Astrocyte (in vitro differentiated cells and primary cell): ENCODE data around the gene ULBP3. TPM values are rescaled to one million over a fixed set of nuclear protein-coding genes. Genes with fewer than 3 reads are reported as not detected.

ENCODE experiments used
- DNase-seq: peaks from one replicate; pipeline ENCODE4 v3.0.0-alpha.2; 2010; ENCODE audit warnings: low read depth
- FAIRE-seq: peaks from 2 replicates; lab custom pipeline; 2011; peaks lifted over from hg19 to GRCh38; lab: Jason Lieb, UNC
- H2AFZ ChIP-seq: 2 replicates; pipeline ENCODE4 v1.6.0; 2012; ENCODE audit warnings: low read depth, low read length, inconsistent platforms
- H3K27ac ChIP-seq: 2 replicates; pipeline ENCODE4 v1.5.1; 2011; ENCODE audit warnings: low read depth, low read length, inconsistent platforms
- H3K27me3 ChIP-seq: 2 replicates; pipeline ENCODE4 v1.6.0; 2011; ENCODE audit warnings: low read length, inconsistent platforms; ENCODE audit not compliant: insufficient read depth
- H3K36me3 ChIP-seq: 2 replicates; pipeline ENCODE4 v1.5.1; 2011; ENCODE audit warnings: low read length, inconsistent platforms; ENCODE audit not compliant: insufficient read depth
- H3K4me1 ChIP-seq: 2 replicates; pipeline ENCODE4 v1.5.1; 2011; ENCODE audit warnings: low read length, inconsistent platforms; ENCODE audit not compliant: insufficient read depth
- H3K4me2 ChIP-seq: 2 replicates; pipeline ENCODE4 v1.6.0; 2012; ENCODE audit warnings: low read length, inconsistent platforms
- H3K4me3 ChIP-seq: 2 replicates; pipeline ENCODE4 v1.5.1; 2011; ENCODE audit warnings: low read depth, mild to moderate bottlenecking, low read length, inconsistent platforms; ENCODE audit not compliant: insufficient read depth
- H3K79me2 ChIP-seq: 2 replicates; pipeline ENCODE4 v1.6.0; 2012; ENCODE audit warnings: mild to moderate bottlenecking, low read length, inconsistent platforms; ENCODE audit not compliant: insufficient read depth
- H3K9ac ChIP-seq: 2 replicates; pipeline ENCODE4 v1.6.0; 2012; ENCODE audit warnings: mild to moderate bottlenecking, low read length, inconsistent platforms
- H3K9me3 ChIP-seq: 2 replicates; pipeline ENCODE4 v1.5.1; 2012; ENCODE audit warnings: low read depth, mild to moderate bottlenecking, low read length, inconsistent platforms; ENCODE audit not compliant: insufficient read depth
- H4K20me1 ChIP-seq: 2 replicates; pipeline ENCODE4 v1.6.0; 2012; ENCODE audit warnings: low read length, inconsistent platforms; ENCODE audit not compliant: insufficient read depth
- H3K27ac Mint-ChIP-seq: one replicate; pipeline ENCODE4 v1.8.0; 2021; ENCODE audit warnings: mild to moderate bottlenecking, mixed read lengths; ENCODE audit not compliant: unreplicated experiment
- H3K27me3 Mint-ChIP-seq: one replicate; pipeline ENCODE4 v1.8.0; 2021; ENCODE audit warnings: low read depth, mixed read lengths; ENCODE audit not compliant: unreplicated experiment
- H3K36me3 Mint-ChIP-seq: one replicate; pipeline ENCODE4 v1.8.0; 2021; ENCODE audit warnings: low read depth, mixed read lengths; ENCODE audit not compliant: unreplicated experiment
- H3K4me1 Mint-ChIP-seq: one replicate; pipeline ENCODE4 v1.8.0; 2021; ENCODE audit warnings: low read depth, mixed read lengths; ENCODE audit not compliant: unreplicated experiment
- H3K4me3 Mint-ChIP-seq: one replicate; pipeline ENCODE4 v1.8.0; 2021; ENCODE audit warnings: mild to moderate bottlenecking, moderate library complexity, mixed read lengths; ENCODE audit not compliant: unreplicated experiment
- H3K9me3 Mint-ChIP-seq: one replicate; pipeline ENCODE4 v1.8.0; 2021; ENCODE audit warnings: mild to moderate bottlenecking, mixed read lengths; ENCODE audit not compliant: unreplicated experiment
- CTCF ChIP-seq: IDR thresholded peaks from 2 replicates; pipeline ENCODE4 v1.5.1; 2011; ENCODE audit warnings: low read depth, mild to moderate bottlenecking, inconsistent platforms, low read length, moderate library complexity; ENCODE audit not compliant: insufficient read depth
- EZH2 ChIP-seq: IDR thresholded peaks from 2 replicates; pipeline ENCODE4 v1.6.1; 2012; ENCODE audit warnings: mild to moderate bottlenecking, low read length, inconsistent platforms; ENCODE audit not compliant: insufficient read depth
- total RNA-seq: library from RNA; stranded (reverse); gene quantifications from 2 replicates; pipeline ENCODE4 v1.2.1, GENCODE V29; 2021

ULBP3 gene
- total RNA-seq, 1 donor from 2014 or later, result 14.7 TPM

- DNase-seq (no peak), FAIRE-seq (no peak)
- no peaks in the 10 kb centered on the region for H3K79me2 ChIP-seq
- Mint-ChIP-seq H3K4me1 (no peaks in the 10 kb centered on the region), H3K27me3 (peaks cover 45% of the 10 kb centered on the region), H3K36me3 (peaks cover 22% of the 10 kb centered on the region), H3K4me3 (no peak overlapping the region), H3K9me3 (peaks cover 19% of the 10 kb centered on the region), H3K27ac (no peak overlapping the region)
- no peaks in the 10 kb centered on the region for H3K4me1 ChIP-seq
- no peaks in the 10 kb centered on the region for H3K9me3 ChIP-seq
- no peak overlapping the region for H2AFZ ChIP-seq
- H3K27me3 ChIP-seq, result peaks cover 7% of the 10 kb centered on the region
- no peak overlapping the region for H3K4me3 ChIP-seq
- H3K9ac ChIP-seq, result no peak overlapping the region
- H3K27ac ChIP-seq, result no peak overlapping the region
- no peak overlapping the region for H3K4me2 ChIP-seq
- H3K36me3 ChIP-seq, result peaks cover 5% of the 10 kb centered on the region
- TF ChIP-seq EZH2 (no peak), CTCF (no peak)
- no peaks in the 10 kb centered on the region for H4K20me1 ChIP-seq
Observed at GRCh38 chr6:150058986-150059385, 9.9 kb downstream of the ULBP3 start.

- no peaks in the 10 kb centered on the region for H3K79me2 ChIP-seq
- DNase-seq (no peak), FAIRE-seq (no peak)
- Mint-ChIP-seq H3K4me1 (no peaks in the 10 kb centered on the region), H3K27me3 (peaks cover 50% of the 10 kb centered on the region), H3K4me3 (no peak overlapping the region), H3K27ac (no peak overlapping the region), H3K36me3 (peaks cover 24% of the 10 kb centered on the region), H3K9me3 (peaks cover 22% of the 10 kb centered on the region)
- H3K4me3 ChIP-seq, result no peak overlapping the region
- H4K20me1 ChIP-seq, result no peaks in the 10 kb centered on the region
- peaks cover 5% of the 10 kb centered on the region for H3K36me3 ChIP-seq
- H3K9ac ChIP-seq, result no peak overlapping the region
- TF ChIP-seq CTCF (no peak), EZH2 (no peak)
- no peaks in the 10 kb centered on the region for H3K4me1 ChIP-seq
- no peak overlapping the region for H3K4me2 ChIP-seq
- H3K27ac ChIP-seq, result no peak overlapping the region
- no peak overlapping the region for H2AFZ ChIP-seq
- peaks cover 10% of the 10 kb centered on the region for H3K27me3 ChIP-seq
- no peaks in the 10 kb centered on the region for H3K9me3 ChIP-seq
Observed at GRCh38 chr6:150058231-150058792, 10.6 kb downstream of the ULBP3 start.

- peaks cover 57% of the 10 kb centered on the region for H3K27me3 Mint-ChIP-seq
- H4K20me1 ChIP-seq, result no peaks in the 10 kb centered on the region
- H3K79me2 ChIP-seq, result no peaks in the 10 kb centered on the region
- peaks cover 25% of the 10 kb centered on the region for H3K9me3 Mint-ChIP-seq
- H3K36me3 Mint-ChIP-seq, result peaks cover 24% of the 10 kb centered on the region
- FAIRE-seq (no peak), DNase-seq (no peak)
- TF ChIP-seq CTCF, result no peak
- TF ChIP-seq EZH2, result no peak
- H2AFZ ChIP-seq, result no peak overlapping the region
- H3K4me3 Mint-ChIP-seq, result no peak overlapping the region
- no peak overlapping the region for H3K27ac ChIP-seq
- H3K27ac Mint-ChIP-seq, result no peak overlapping the region
- H3K27me3 ChIP-seq, result peaks cover 15% of the 10 kb centered on the region
- no peaks in the 10 kb centered on the region for H3K9me3 ChIP-seq
- H3K4me1 ChIP-seq, result no peaks in the 10 kb centered on the region
- H3K4me2 ChIP-seq, result no peak overlapping the region
- H3K9ac ChIP-seq, result no peak overlapping the region
- H3K4me1 Mint-ChIP-seq, result no peaks in the 10 kb centered on the region
- peaks cover 5% of the 10 kb centered on the region for H3K36me3 ChIP-seq
- no peak overlapping the region for H3K4me3 ChIP-seq
Observed at GRCh38 chr6:150057501-150057951, 11.4 kb downstream of the ULBP3 start.
